CD14-positive monocyte (primary cell): Measurements from ENCODE around the gene HCN2. TPM values are rescaled to one million over a fixed set of nuclear protein-coding genes. Genes with fewer than 3 reads are reported as not detected.

Experiments used
- DNase-seq, 3 donors: peaks; one replicate each; pipeline ENCODE4 v3.0.0-alpha.2; 2011 to 2022
- H2AFZ ChIP-seq: 2 replicates; pipeline ENCODE4 v1.6.0; 2012; ENCODE audit warnings: mild to moderate bottlenecking, low read depth, low read length, inconsistent platforms; ENCODE audit not compliant: insufficient read depth, poor library complexity, severe bottlenecking
- H3K27ac ChIP-seq, 2 donors: 1 replicate in 1 of 2; 2 replicates in 1 of 2; pipeline ENCODE4 v1.5.1; 2012 to 2013; ENCODE audit warnings: low read length in 2 of 2, control low read depth in 1 of 2, inconsistent platforms in 1 of 2, low read depth in 1 of 2, mild to moderate bottlenecking in 1 of 2
- H3K27me3 ChIP-seq, 2 donors: one replicate each; pipeline versions ENCODE4 v1.6.0 to v1.6.1; 2011 to 2013; ENCODE audit warnings: low read length in 2 of 2; ENCODE audit not compliant: control insufficient read depth in 2 of 2, insufficient read depth in 2 of 2
- H3K36me3 ChIP-seq, 2 donors: replicated peaks in 1 of 2; 1 replicate in 1 of 2; 2 replicates in 1 of 2; pipeline versions ENCODE4 v1.5.1 to v1.6.1; 2012 to 2013; ENCODE audit warnings: low read length in 2 of 2, control low read depth in 1 of 2, inconsistent platforms in 1 of 2, mild to moderate bottlenecking in 1 of 2; ENCODE audit not compliant: insufficient read depth in 2 of 2, control insufficient read depth in 1 of 2
- H3K4me1 ChIP-seq, 2 donors: 1 replicate in 1 of 2; 2 replicates in 1 of 2; pipeline versions ENCODE4 v1.5.1 to v1.6.1; 2012 to 2013; ENCODE audit warnings: low read length in 2 of 2, control low read depth in 1 of 2, inconsistent platforms in 1 of 2, mild to moderate bottlenecking in 1 of 2, moderate library complexity in 1 of 2; ENCODE audit not compliant: insufficient read depth in 2 of 2, control insufficient read depth in 1 of 2
- H3K4me2 ChIP-seq: replicated peaks from 2 replicates; pipeline ENCODE3; 2012; ENCODE audit warnings: low read length, moderate library complexity, mild to moderate bottlenecking; ENCODE audit not compliant: poor library complexity, severe bottlenecking; ENCODE audit errors: extremely low read depth
- H3K4me3 ChIP-seq, 3 experiments: fragments of 200-600 bp in 1 of 3; sonication (generic) in 1 of 3; replicated peaks in 1 of 3; 1 replicate in 2 of 3; 2 replicates in 1 of 3; pipeline ENCODE4 v1.5.1; 2011 to 2013; ENCODE audit warnings: low read length in 3 of 3, mild to moderate bottlenecking in 3 of 3, control low read depth in 2 of 3, low read depth in 2 of 3, inconsistent platforms in 1 of 3, moderate library complexity in 1 of 3
- H3K79me2 ChIP-seq: 2 replicates; pipeline ENCODE4 v1.6.0; 2012; ENCODE audit warnings: mild to moderate bottlenecking, control low read depth, inconsistent platforms, low read length, moderate library complexity; ENCODE audit not compliant: insufficient read depth
- H3K9ac ChIP-seq: 2 replicates; pipeline ENCODE4 v1.6.0; 2017; ENCODE audit warnings: low read length, mild to moderate bottlenecking; ENCODE audit not compliant: insufficient read depth, poor library complexity, severe bottlenecking
- H3K9me3 ChIP-seq, 2 donors: replicated peaks in 1 of 2; 1 replicate in 1 of 2; 2 replicates in 1 of 2; pipeline versions ENCODE4 v1.5.1 to v1.6.1; 2012 to 2013; ENCODE audit warnings: low read length in 2 of 2, control low read depth in 1 of 2; ENCODE audit not compliant: control insufficient read depth in 1 of 2, insufficient read depth in 1 of 2
- H4K20me1 ChIP-seq: 2 replicates; pipeline ENCODE4 v1.6.0; 2012; ENCODE audit warnings: mild to moderate bottlenecking, low read length, control low read depth, moderate library complexity; ENCODE audit not compliant: insufficient read depth
- H3K27ac Mint-ChIP-seq, 7 donors: one replicate each; pipeline ENCODE4 v1.8.0; 2020; ENCODE audit warnings: mild to moderate bottlenecking in 7 of 7, mixed read lengths in 7 of 7, moderate library complexity in 6 of 7, inconsistent platforms in 2 of 7
- H3K27me3 Mint-ChIP-seq, 3 donors: one replicate each; pipeline ENCODE4 v1.8.0; 2021 to 2022; ENCODE audit warnings: low read depth in 3 of 3, mild to moderate bottlenecking in 3 of 3, mixed read lengths in 3 of 3, moderate library complexity in 3 of 3, inconsistent platforms in 1 of 3
- H3K36me3 Mint-ChIP-seq, 2 donors: one replicate each; pipeline ENCODE4 v1.8.0; 2020; ENCODE audit warnings: mixed read lengths in 2 of 2, inconsistent platforms in 1 of 2, mild to moderate bottlenecking in 1 of 2
- H3K4me1 Mint-ChIP-seq: one replicate; pipeline ENCODE4 v1.8.0; 2020; ENCODE audit warnings: mild to moderate bottlenecking, mixed read lengths
- H3K4me3 Mint-ChIP-seq, 2 donors: one replicate each; pipeline ENCODE4 v1.8.0; 2020; ENCODE audit warnings: mild to moderate bottlenecking in 2 of 2, mixed read lengths in 2 of 2, moderate library complexity in 1 of 2
- H3K9me3 Mint-ChIP-seq, 7 donors: one replicate each; pipeline ENCODE4 v1.8.0; 2020 to 2022; ENCODE audit warnings: mixed read lengths in 7 of 7, mild to moderate bottlenecking in 6 of 7, moderate library complexity in 6 of 7, inconsistent platforms in 2 of 7
- CTCF ChIP-seq: fragments of 200-600 bp; IDR thresholded peaks from one replicate; pipeline ENCODE4 v1.8.0; 2022; ENCODE audit warnings: antibody characterized with exemption, mild to moderate bottlenecking
- WGBS: methylation state at CpG from one replicate; pipeline ENCODE4 v1.1.5; 2013; ENCODE audit warnings: missing lambda C conversion rate; ENCODE audit not compliant: insufficient coverage; 5-methylcytosine and 5-hydroxymethylcytosine counted together
- intact Hi-C, 2 donors: fragments of 100-400 bp; cut with micrococcal nuclease; formaldehyde crosslinking; loops; one replicate each; pipeline versions ENCODE4 v1.15.0 to v1.15.1; 2023
- polyA plus RNA-seq, 3 donors: library from polyadenylated mRNA; depleted of rRNA in 1 of 3; unstranded in 2 of 3; stranded (reverse) in 1 of 3; fragments of 300-500 nt in 2 of 3; fragments of >200 nt in 1 of 3; fragmentation: Illumina TruSeq in 2 of 3; gene quantifications; 1 replicate in 2 of 3; 2 replicates in 1 of 3; pipeline ENCODE4 v1.2.3, GENCODE V29; 2012 to 2021

HCN2 gene
- polyA plus RNA-seq, 3 donors: 0.21 TPM; not detected in 2

- Mint-ChIP-seq H3K36me3 (peaks cover 30 to 76% of the 10 kb centered on the region in 2 donors), H3K4me1 (no peaks in the 10 kb centered on the region), H3K4me3 (no peak overlapping the region), H3K27me3 (no peaks in the 10 kb centered on the region), H3K27ac (no peak overlapping the region), H3K9me3 (no peaks in the 10 kb centered on the region)
- peaks cover 82 to 89% of the 10 kb centered on the region in 2 donors for H3K36me3 ChIP-seq
- DNase-seq: no peak
- H3K9me3 ChIP-seq: no peaks in the 10 kb centered on the region
- no peaks in the 10 kb centered on the region for H3K27me3 ChIP-seq
- intact Hi-C loops: no loop called here
- 96% methylated on average over 32 of the region's 53 CpGs for WGBS
- TF ChIP-seq CTCF: no peak
- H3K79me2 ChIP-seq: peaks cover 35% of the 10 kb centered on the region
- H3K27ac ChIP-seq: no peak overlapping the region
- no peak overlapping the region for H3K4me3 ChIP-seq
- no peak overlapping the region for H3K4me2 ChIP-seq
- peaks cover 95% of the 10 kb centered on the region for H4K20me1 ChIP-seq
- H3K4me1 ChIP-seq: no peaks in the 10 kb centered on the region
- H3K9ac ChIP-seq: no peak overlapping the region
- H2AFZ ChIP-seq: no peak overlapping the region
Measured at GRCh38 chr19:648904-649801, 59.5 kb downstream of the HCN2 start.

- no peak overlapping the region for H3K4me2 ChIP-seq
- H3K79me2 ChIP-seq: peaks cover 45% of the 10 kb centered on the region
- intact Hi-C loops: no loop called here
- DNase-seq: no peak
- no peaks in the 10 kb centered on the region for H3K27me3 Mint-ChIP-seq
- no peaks in the 10 kb centered on the region for H3K9me3 Mint-ChIP-seq
- H3K4me3 ChIP-seq: no peak overlapping the region
- H3K27ac Mint-ChIP-seq: no peak overlapping the region
- WGBS: 97% methylated on average over 5 of the region's 11 CpGs
- no peak overlapping the region for H3K9ac ChIP-seq
- peaks cover 77 to 93% of the 10 kb centered on the region in 2 donors for H3K36me3 ChIP-seq
- H4K20me1 ChIP-seq: peaks cover 95% of the 10 kb centered on the region
- TF ChIP-seq CTCF: no peak
- no peak overlapping the region for H2AFZ ChIP-seq
- H3K9me3 ChIP-seq: no peaks in the 10 kb centered on the region
- H3K4me1 Mint-ChIP-seq: no peaks in the 10 kb centered on the region
- peaks cover 32 to 81% of the 10 kb centered on the region in 2 donors for H3K36me3 Mint-ChIP-seq
- H3K27me3 ChIP-seq: no peaks in the 10 kb centered on the region
- no peak overlapping the region for H3K27ac ChIP-seq
- H3K4me3 Mint-ChIP-seq: no peak overlapping the region
- no peaks in the 10 kb centered on the region for H3K4me1 ChIP-seq
Measured at GRCh38 chr19:650121-650520, 60.4 kb downstream of the HCN2 start.
